Smooth muscle cell (in vitro differentiated cells): ENCODE results near the gene TRIM14. TPM values are rescaled to one million over a fixed set of nuclear protein-coding genes. Genes with fewer than 3 reads are reported as not detected.

Experiments
- DNase-seq: peaks from one replicate; lab custom pipeline; 2025; ENCODE audit not compliant: unreplicated experiment; lab: John Stamatoyannopoulos, UW
- H2AFZ ChIP-seq: fragments of 200-600 bp; sonication (generic); 2 replicates; pipeline ENCODE4 v1.6.0; 2016; ENCODE audit warnings: antibody characterized with exemption, low read depth, mild to moderate bottlenecking
- H3F3A ChIP-seq: fragments of 200-600 bp; sonication (generic); 2 replicates; pipeline ENCODE4 v1.6.0; 2017; ENCODE audit warnings: antibody characterized with exemption, low read depth
- H3K27ac ChIP-seq: fragments of 200-600 bp; sonication (generic); 2 replicates; pipeline ENCODE4 v1.5.1; 2016; ENCODE audit warnings: low read depth, mild to moderate bottlenecking
- H3K27me3 ChIP-seq: fragments of 200-600 bp; sonication (generic); 2 replicates; pipeline ENCODE4 v1.6.1; 2016; ENCODE audit warnings: low read depth, mild to moderate bottlenecking
- H3K36me3 ChIP-seq: fragments of 200-600 bp; sonication (generic); 2 replicates; pipeline ENCODE4 v1.5.1; 2016; ENCODE audit warnings: low read depth
- H3K4me1 ChIP-seq: fragments of 200-600 bp; sonication (generic); 2 replicates; pipeline ENCODE4 v1.5.1; 2016; ENCODE audit warnings: low read depth
- H3K4me2 ChIP-seq: fragments of 200-600 bp; sonication (generic); 2 replicates; pipeline ENCODE4 v1.6.0; 2016; ENCODE audit warnings: mild to moderate bottlenecking
- H3K4me3 ChIP-seq: fragments of 200-600 bp; sonication (generic); 2 replicates; pipeline ENCODE4 v1.5.1; 2016; ENCODE audit warnings: mild to moderate bottlenecking
- H3K79me2 ChIP-seq: fragments of 200-600 bp; sonication (generic); 2 replicates; pipeline ENCODE4 v1.6.0; 2016; ENCODE audit warnings: low read depth, mild to moderate bottlenecking
- H3K9ac ChIP-seq: fragments of 200-600 bp; sonication (generic); 2 replicates; pipeline ENCODE4 v1.6.0; 2016; ENCODE audit warnings: low read depth
- H3K9me3 ChIP-seq: fragments of 200-600 bp; sonication (generic); replicated peaks from 2 replicates; pipeline ENCODE4 v1.5.1; 2016; ENCODE audit warnings: low read depth
- H4K20me1 ChIP-seq: fragments of 200-600 bp; sonication (generic); 2 replicates; pipeline ENCODE4 v1.6.0; 2016; ENCODE audit warnings: low read depth
- CTCF ChIP-seq: fragments of 200-600 bp; sonication (generic); IDR thresholded peaks from 2 replicates; pipeline ENCODE4 v1.5.1; 2017; ENCODE audit warnings: borderline replicate concordance, mild to moderate bottlenecking, antibody characterized with exemption; ENCODE audit not compliant: insufficient read depth, poor library complexity, severe bottlenecking
- WGBS: methylation state at CpG from one replicate; pipeline ENCODE4 v1.1.7; 2016; ENCODE audit warnings: low lambda C conversion rate; 5-methylcytosine and 5-hydroxymethylcytosine counted together
- polyA plus RNA-seq: library from polyadenylated mRNA; unstranded; fragments of >200 nt; fragmentation: Nextera tagmentation; extraction: Ambion mirVana; gene quantifications from 2 replicates; pipeline ENCODE4 v1.2.1, GENCODE V29; 2016
- total RNA-seq: library from RNA; depleted of rRNA; stranded (reverse); fragments of >200 nt; gene quantifications from 2 replicates; pipeline ENCODE4 v1.2.3, GENCODE V29; 2014

The TRIM14 gene
- total and polyA plus RNA-seq, 2 experiments from 2014 or later = 1.2 to 2.5 TPM

- WGBS = 97% methylated on average over 12 of the region's 12 CpGs
- no peak overlapping the region for H3K27ac ChIP-seq
- no peaks in the 10 kb centered on the region for H3K9me3 ChIP-seq
- H2AFZ ChIP-seq = no peak overlapping the region
- TF ChIP-seq CTCF = no peak
- no peaks in the 10 kb centered on the region for H3K79me2 ChIP-seq
- no peaks in the 10 kb centered on the region for H3K27me3 ChIP-seq
- H3K36me3 ChIP-seq = no peaks in the 10 kb centered on the region
- no peak overlapping the region for H3K9ac ChIP-seq
- no peak overlapping the region for H3K4me2 ChIP-seq
- H3K4me3 ChIP-seq = no peak overlapping the region
- H3F3A ChIP-seq = no peaks in the 10 kb centered on the region
- H3K4me1 ChIP-seq = no peaks in the 10 kb centered on the region
- H4K20me1 ChIP-seq = no peaks in the 10 kb centered on the region
- DNase-seq = no peak
These were observed 43.6 kb upstream of the TRIM14 start for GRCh38 chr9:98162613-98163012.

- no peaks in the 10 kb centered on the region for H3K79me2 ChIP-seq
- TF ChIP-seq CTCF = no peak
- 95% methylated on average over 4 of the region's 4 CpGs for WGBS
- no peaks in the 10 kb centered on the region for H3K36me3 ChIP-seq
- H3K4me2 ChIP-seq = no peak overlapping the region
- no peak for DNase-seq
- no peak overlapping the region for H3K27ac ChIP-seq
- no peaks in the 10 kb centered on the region for H3K9me3 ChIP-seq
- no peak overlapping the region for H2AFZ ChIP-seq
- H3K4me1 ChIP-seq = no peaks in the 10 kb centered on the region
- no peaks in the 10 kb centered on the region for H3F3A ChIP-seq
- no peaks in the 10 kb centered on the region for H4K20me1 ChIP-seq
- no peak overlapping the region for H3K9ac ChIP-seq
- H3K27me3 ChIP-seq = no peaks in the 10 kb centered on the region
- no peak overlapping the region for H3K4me3 ChIP-seq
These were observed 42.8 kb upstream of the TRIM14 start for GRCh38 chr9:98161851-98162250.

GRCh38 chr9:98159790-98160189, 40.8 kb upstream of the TRIM14 start:
- Histone ChIP-seq H3K9me3 (no peaks in the 10 kb centered on the region), H3K4me2 (no peak overlapping the region), H3K4me3 (no peak overlapping the region), H3K4me1 (no peaks in the 10 kb centered on the region), H3F3A (no peaks in the 10 kb centered on the region), H3K79me2 (no peaks in the 10 kb centered on the region), H3K27ac (no peak overlapping the region), H3K36me3 (no peaks in the 10 kb centered on the region), H3K27me3 (no peaks in the 10 kb centered on the region), H3K9ac (no peak overlapping the region), H4K20me1 (no peaks in the 10 kb centered on the region), H2AFZ (no peak overlapping the region)
- TF ChIP-seq CTCF = no peak
- 69% methylated on average over 6 of the region's 6 CpGs for WGBS
- DNase-seq = no peak

GRCh38 chr9:98159301-98159700, 40.3 kb upstream of the TRIM14 start:
- H3K79me2 ChIP-seq = no peaks in the 10 kb centered on the region

More at GRCh38 chr9:98159301-98159700, 40.3 kb upstream of the TRIM14 start:
- H3K4me2 ChIP-seq = no peak overlapping the region
- no peak for TF ChIP-seq CTCF
- no peaks in the 10 kb centered on the region for H3K4me1 ChIP-seq
- no peaks in the 10 kb centered on the region for H3F3A ChIP-seq
- H3K9me3 ChIP-seq = no peaks in the 10 kb centered on the region
- 94% methylated on average over 5 of the region's 5 CpGs for WGBS
- no peak overlapping the region for H3K4me3 ChIP-seq
- no peak for DNase-seq
- H2AFZ ChIP-seq = no peak overlapping the region
- no peaks in the 10 kb centered on the region for H3K27me3 ChIP-seq
- H3K36me3 ChIP-seq = no peaks in the 10 kb centered on the region
- no peaks in the 10 kb centered on the region for H4K20me1 ChIP-seq
- no peak overlapping the region for H3K9ac ChIP-seq
- H3K27ac ChIP-seq = no peak overlapping the region
